SK-N-SH treated with all-trans-retinoic acid at 6 μM for 48 hours (cell line): ENCODE results near the gene C1GALT1.

ENCODE experiments used
- ATAC-seq: fragments of 200-7000 bp; cut with Tn5 transposase; 3 replicates; pipeline ENCODE4 v1.9.1; 2020; ENCODE audit warnings: mild to moderate bottlenecking, moderate library complexity
- ARNTL ChIP-seq: fragments of 450-650 bp; formaldehyde crosslinking; IDR thresholded peaks from 2 replicates; pipeline ENCODE4 v1.5.0; 2020; ENCODE audit warnings: low read depth, mild to moderate bottlenecking, moderate library complexity, borderline replicate concordance
- CSDC2 ChIP-seq: fragments of 250-450 bp; sonication (Bioruptor Pico); IDR thresholded peaks from 2 replicates; pipeline ENCODE4 v1.5.0; 2020; ENCODE audit warnings: mild to moderate bottlenecking, moderate library complexity
- GLIS3 ChIP-seq: fragments of 250-450 bp; sonication (Bioruptor Pico); IDR thresholded peaks from 2 replicates; pipeline ENCODE4 v1.5.0; 2020; ENCODE audit warnings: mild to moderate bottlenecking, moderate library complexity
- ISL1 ChIP-seq: fragments of 250-450 bp; sonication (Bioruptor Pico); IDR thresholded peaks from 2 replicates; pipeline ENCODE4 v2.1.2; 2022; ENCODE audit warnings: mild to moderate bottlenecking, moderate library complexity
- OSR1 ChIP-seq: fragments of 250-450 bp; sonication (Bioruptor Pico); IDR thresholded peaks from 2 replicates; pipeline ENCODE4 v1.8.0; 2022; ENCODE audit warnings: moderate library complexity, mild to moderate bottlenecking, inconsistent platforms
- PPARA ChIP-seq: fragments of 250-450 bp; sonication (Bioruptor Pico); IDR thresholded peaks from 2 replicates; pipeline ENCODE4 v1.5.0; 2020; ENCODE audit warnings: mild to moderate bottlenecking, borderline replicate concordance
- RARB ChIP-seq: fragments of 250-450 bp; sonication (Bioruptor Pico); IDR thresholded peaks from 2 replicates; pipeline ENCODE4 v1.8.0; 2021; ENCODE audit warnings: mild to moderate bottlenecking, moderate library complexity
- ZC3H10 ChIP-seq: fragments of 250-450 bp; sonication (Bioruptor Pico); IDR thresholded peaks from 2 replicates; pipeline ENCODE4 v1.5.1; 2021; ENCODE audit warnings: mild to moderate bottlenecking, moderate library complexity
- ZFP3 ChIP-seq: fragments of 250-450 bp; sonication (Bioruptor Pico); IDR thresholded peaks from 2 replicates; pipeline ENCODE4 v1.5.0; 2020; ENCODE audit warnings: mild to moderate bottlenecking, moderate library complexity
- ZFP30 ChIP-seq: fragments of 450-650 bp; formaldehyde crosslinking; IDR thresholded peaks from 2 replicates; pipeline ENCODE4 v1.5.0; 2022; ENCODE audit warnings: mild to moderate bottlenecking, moderate library complexity
- ZNF565 ChIP-seq: fragments of 450-650 bp; formaldehyde crosslinking; conservative IDR thresholded peaks from 2 replicates; pipeline ENCODE4 v1.5.0; 2020; ENCODE audit warnings: low read depth, mild to moderate bottlenecking, moderate library complexity
- TF ChIP-seq, protein P1 (sequence below): fragments of 250-450 bp; sonication (Bioruptor Pico); IDR thresholded peaks from 2 replicates; pipeline ENCODE4 v1.8.0; 2021; ENCODE audit warnings: low read depth, mild to moderate bottlenecking, moderate library complexity, borderline replicate concordance
- TF ChIP-seq, protein P2 (sequence below): fragments of 250-450 bp; sonication (Bioruptor Pico); IDR thresholded peaks from 2 replicates; pipeline ENCODE4 v1.5.0; 2020; ENCODE audit warnings: mild to moderate bottlenecking, moderate library complexity
- TF ChIP-seq, protein P3 (sequence below): fragments of 250-450 bp; sonication (Bioruptor Pico); IDR thresholded peaks from 2 replicates; pipeline ENCODE4 v1.5.1; 2021; ENCODE audit warnings: mild to moderate bottlenecking, moderate library complexity
- TF ChIP-seq, protein P4 (sequence below): fragments of 250-450 bp; sonication (Bioruptor Pico); IDR thresholded peaks from 2 replicates; pipeline ENCODE4 v1.8.0; 2020; ENCODE audit warnings: mild to moderate bottlenecking, moderate library complexity, borderline replicate concordance
- TF ChIP-seq, protein P5 (sequence below): fragments of 250-450 bp; sonication (Bioruptor Pico); IDR thresholded peaks from 2 replicates; pipeline ENCODE4 v1.5.1; 2020; ENCODE audit warnings: low read depth, mild to moderate bottlenecking, moderate library complexity

The C1GALT1 gene

DNA sequence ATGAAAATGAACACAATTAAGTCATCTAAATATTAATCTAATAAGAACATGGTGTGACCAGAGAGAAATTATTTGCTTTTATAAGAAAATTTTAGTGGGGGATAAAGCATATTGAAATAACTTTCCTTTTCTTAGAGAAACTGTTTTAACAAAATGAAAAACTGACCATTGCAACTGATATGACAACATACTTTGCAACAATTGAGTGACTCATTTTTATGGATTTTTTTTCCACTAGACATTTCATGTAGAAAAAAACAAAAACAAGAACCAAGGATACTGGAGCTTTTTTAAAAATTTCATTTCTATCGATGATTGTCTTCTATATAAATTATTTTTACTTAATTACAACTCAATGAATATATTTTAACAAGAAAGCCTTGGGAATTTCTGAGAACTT lies 90.0 kb downstream of the C1GALT1 start:
- no peak for TF ChIP-seq CSDC2
- TF ChIP-seq ZNF565, result no peak
- TF ChIP-seq, protein P1, sequence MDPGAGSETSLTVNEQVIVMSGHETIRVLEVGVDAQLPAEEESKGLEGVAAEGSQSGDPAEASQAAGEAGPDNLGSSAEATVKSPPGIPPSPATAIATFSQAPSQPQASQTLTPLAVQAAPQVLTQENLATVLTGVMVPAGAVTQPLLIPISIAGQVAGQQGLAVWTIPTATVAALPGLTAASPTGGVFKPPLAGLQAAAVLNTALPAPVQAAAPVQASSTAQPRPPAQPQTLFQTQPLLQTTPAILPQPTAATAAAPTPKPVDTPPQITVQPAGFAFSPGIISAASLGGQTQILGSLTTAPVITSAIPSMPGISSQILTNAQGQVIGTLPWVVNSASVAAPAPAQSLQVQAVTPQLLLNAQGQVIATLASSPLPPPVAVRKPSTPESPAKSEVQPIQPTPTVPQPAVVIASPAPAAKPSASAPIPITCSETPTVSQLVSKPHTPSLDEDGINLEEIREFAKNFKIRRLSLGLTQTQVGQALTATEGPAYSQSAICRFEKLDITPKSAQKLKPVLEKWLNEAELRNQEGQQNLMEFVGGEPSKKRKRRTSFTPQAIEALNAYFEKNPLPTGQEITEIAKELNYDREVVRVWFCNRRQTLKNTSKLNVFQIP, result no peak
- TF ChIP-seq ZFP3, result no peak
- ATAC-seq, result no peak

DNA sequence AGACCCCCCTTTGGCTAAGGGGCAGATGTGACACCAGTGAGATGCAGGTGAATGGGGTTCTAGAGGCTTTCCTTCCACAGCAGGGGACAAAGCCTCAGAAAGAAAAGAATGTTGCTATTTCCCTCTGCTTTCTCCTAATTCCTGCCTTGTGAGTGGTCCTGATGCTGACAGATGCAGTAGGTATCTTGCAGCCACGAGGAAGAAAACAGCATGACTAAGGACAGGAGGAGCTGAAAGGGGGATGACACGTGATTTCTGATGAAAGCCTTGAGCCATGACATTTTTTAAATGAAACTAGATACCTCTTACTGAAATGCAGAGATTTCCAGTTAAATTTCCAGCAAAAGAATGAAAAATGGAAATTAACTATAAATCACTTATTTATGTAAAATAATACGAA lies 92.4 kb downstream of the C1GALT1 start:
- no peak for TF ChIP-seq ZC3H10 (CRISPR knock-in tag)
- TF ChIP-seq ISL1 (CRISPR knock-in tag), result no peak
- TF ChIP-seq, protein P2, sequence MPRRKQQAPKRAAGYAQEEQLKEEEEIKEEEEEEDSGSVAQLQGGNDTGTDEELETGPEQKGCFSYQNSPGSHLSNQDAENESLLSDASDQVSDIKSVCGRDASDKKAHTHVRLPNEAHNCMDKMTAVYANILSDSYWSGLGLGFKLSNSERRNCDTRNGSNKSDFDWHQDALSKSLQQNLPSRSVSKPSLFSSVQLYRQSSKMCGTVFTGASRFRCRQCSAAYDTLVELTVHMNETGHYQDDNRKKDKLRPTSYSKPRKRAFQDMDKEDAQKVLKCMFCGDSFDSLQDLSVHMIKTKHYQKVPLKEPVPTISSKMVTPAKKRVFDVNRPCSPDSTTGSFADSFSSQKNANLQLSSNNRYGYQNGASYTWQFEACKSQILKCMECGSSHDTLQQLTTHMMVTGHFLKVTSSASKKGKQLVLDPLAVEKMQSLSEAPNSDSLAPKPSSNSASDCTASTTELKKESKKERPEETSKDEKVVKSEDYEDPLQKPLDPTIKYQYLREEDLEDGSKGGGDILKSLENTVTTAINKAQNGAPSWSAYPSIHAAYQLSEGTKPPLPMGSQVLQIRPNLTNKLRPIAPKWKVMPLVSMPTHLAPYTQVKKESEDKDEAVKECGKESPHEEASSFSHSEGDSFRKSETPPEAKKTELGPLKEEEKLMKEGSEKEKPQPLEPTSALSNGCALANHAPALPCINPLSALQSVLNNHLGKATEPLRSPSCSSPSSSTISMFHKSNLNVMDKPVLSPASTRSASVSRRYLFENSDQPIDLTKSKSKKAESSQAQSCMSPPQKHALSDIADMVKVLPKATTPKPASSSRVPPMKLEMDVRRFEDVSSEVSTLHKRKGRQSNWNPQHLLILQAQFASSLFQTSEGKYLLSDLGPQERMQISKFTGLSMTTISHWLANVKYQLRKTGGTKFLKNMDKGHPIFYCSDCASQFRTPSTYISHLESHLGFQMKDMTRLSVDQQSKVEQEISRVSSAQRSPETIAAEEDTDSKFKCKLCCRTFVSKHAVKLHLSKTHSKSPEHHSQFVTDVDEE (CRISPR knock-in tag), result no peak
- ATAC-seq, result no peak

DNA sequence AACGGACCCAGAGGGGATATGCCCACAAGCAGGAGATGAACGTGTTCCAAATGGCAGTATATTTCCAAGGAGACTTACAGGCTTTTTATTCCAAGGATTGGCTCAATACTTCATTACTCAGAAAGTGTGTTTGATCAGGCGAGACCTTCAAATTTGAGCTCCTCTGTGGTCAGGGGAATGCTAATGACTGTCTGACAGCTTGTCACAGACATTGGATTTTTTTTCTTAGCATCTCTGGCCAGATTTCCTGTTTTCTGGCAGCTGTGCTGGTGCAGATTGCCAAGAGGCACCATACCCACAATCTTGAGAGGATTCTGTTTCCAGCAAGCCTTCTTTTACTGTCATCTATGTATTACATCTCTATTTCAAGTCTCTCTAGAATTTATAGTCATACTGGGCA lies 93.8 kb downstream of the C1GALT1 start:
- ATAC-seq, result no peak; the same call in 2 of the 3 replicates

More for the DNA sequence above, 93.8 kb downstream of the C1GALT1 start:
- no peak for TF ChIP-seq OSR1 (CRISPR knock-in tag)
- TF ChIP-seq, protein P3, sequence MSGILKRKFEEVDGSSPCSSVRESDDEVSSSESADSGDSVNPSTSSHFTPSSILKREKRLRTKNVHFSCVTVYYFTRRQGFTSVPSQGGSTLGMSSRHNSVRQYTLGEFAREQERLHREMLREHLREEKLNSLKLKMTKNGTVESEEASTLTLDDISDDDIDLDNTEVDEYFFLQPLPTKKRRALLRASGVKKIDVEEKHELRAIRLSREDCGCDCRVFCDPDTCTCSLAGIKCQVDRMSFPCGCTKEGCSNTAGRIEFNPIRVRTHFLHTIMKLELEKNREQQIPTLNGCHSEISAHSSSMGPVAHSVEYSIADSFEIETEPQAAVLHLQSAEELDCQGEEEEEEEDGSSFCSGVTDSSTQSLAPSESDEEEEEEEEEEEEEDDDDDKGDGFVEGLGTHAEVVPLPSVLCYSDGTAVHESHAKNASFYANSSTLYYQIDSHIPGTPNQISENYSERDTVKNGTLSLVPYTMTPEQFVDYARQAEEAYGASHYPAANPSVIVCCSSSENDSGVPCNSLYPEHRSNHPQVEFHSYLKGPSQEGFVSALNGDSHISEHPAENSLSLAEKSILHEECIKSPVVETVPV (CRISPR knock-in tag), result no peak
- TF ChIP-seq ZFP30 (CRISPR knock-in tag), result no peak
- no peak for TF ChIP-seq ZNF565
- no peak for TF ChIP-seq ZC3H10 (CRISPR knock-in tag)
- TF ChIP-seq ARNTL (CRISPR knock-in tag), result no peak
- TF ChIP-seq PPARA, result no peak
- TF ChIP-seq, protein P4, sequence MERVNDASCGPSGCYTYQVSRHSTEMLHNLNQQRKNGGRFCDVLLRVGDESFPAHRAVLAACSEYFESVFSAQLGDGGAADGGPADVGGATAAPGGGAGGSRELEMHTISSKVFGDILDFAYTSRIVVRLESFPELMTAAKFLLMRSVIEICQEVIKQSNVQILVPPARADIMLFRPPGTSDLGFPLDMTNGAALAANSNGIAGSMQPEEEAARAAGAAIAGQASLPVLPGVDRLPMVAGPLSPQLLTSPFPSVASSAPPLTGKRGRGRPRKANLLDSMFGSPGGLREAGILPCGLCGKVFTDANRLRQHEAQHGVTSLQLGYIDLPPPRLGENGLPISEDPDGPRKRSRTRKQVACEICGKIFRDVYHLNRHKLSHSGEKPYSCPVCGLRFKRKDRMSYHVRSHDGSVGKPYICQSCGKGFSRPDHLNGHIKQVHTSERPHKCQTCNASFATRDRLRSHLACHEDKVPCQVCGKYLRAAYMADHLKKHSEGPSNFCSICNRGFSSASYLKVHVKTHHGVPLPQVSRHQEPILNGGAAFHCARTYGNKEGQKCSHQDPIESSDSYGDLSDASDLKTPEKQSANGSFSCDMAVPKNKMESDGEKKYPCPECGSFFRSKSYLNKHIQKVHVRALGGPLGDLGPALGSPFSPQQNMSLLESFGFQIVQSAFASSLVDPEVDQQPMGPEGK, result no peak
- no peak for TF ChIP-seq CSDC2
- no peak for TF ChIP-seq ISL1 (CRISPR knock-in tag)
- TF ChIP-seq ZFP3, result no peak
- no peak for TF ChIP-seq GLIS3
- no peak for TF ChIP-seq RARB (CRISPR knock-in tag)
- TF ChIP-seq, protein P1, result no peak
- TF ChIP-seq, protein P5, sequence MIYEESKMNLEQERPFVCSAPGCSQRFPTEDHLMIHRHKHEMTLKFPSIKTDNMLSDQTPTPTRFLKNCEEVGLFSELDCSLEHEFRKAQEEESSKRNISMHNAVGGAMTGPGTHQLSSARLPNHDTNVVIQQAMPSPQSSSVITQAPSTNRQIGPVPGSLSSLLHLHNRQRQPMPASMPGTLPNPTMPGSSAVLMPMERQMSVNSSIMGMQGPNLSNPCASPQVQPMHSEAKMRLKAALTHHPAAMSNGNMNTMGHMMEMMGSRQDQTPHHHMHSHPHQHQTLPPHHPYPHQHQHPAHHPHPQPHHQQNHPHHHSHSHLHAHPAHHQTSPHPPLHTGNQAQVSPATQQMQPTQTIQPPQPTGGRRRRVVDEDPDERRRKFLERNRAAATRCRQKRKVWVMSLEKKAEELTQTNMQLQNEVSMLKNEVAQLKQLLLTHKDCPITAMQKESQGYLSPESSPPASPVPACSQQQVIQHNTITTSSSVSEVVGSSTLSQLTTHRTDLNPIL (CRISPR knock-in tag), result no peak
